KOPT-K1 (cell line): ENCODE results near the gene BOLL.
"Not testable (repeated sequence)": the region's sequence is repeated elsewhere in the genome, so short reads cannot be mapped to it uniquely, and the experiment has no call there.

Source experiments
- H3K27ac ChIP-seq: fragments of 200-600 bp; sonication (generic); 2 replicates; pipeline ENCODE4 v1.5.1; 2016; ENCODE audit warnings: antibody characterized with exemption, mild to moderate bottlenecking, low read depth, low read length; ENCODE audit not compliant: poor library complexity, severe bottlenecking
- H3K36me3 ChIP-seq: fragments of 200-600 bp; sonication (generic); 2 replicates; pipeline ENCODE4 v1.5.1; 2017; ENCODE audit warnings: antibody characterized with exemption, mild to moderate bottlenecking, low read length, moderate library complexity; ENCODE audit not compliant: insufficient read depth
- H3K9me3 ChIP-seq: fragments of 200-600 bp; sonication (generic); 2 replicates; pipeline ENCODE4 v1.5.1; 2017; ENCODE audit warnings: antibody characterized with exemption, low read length, mild to moderate bottlenecking; ENCODE audit not compliant: insufficient read depth, poor library complexity, severe bottlenecking

Gene BOLL

DNA sequence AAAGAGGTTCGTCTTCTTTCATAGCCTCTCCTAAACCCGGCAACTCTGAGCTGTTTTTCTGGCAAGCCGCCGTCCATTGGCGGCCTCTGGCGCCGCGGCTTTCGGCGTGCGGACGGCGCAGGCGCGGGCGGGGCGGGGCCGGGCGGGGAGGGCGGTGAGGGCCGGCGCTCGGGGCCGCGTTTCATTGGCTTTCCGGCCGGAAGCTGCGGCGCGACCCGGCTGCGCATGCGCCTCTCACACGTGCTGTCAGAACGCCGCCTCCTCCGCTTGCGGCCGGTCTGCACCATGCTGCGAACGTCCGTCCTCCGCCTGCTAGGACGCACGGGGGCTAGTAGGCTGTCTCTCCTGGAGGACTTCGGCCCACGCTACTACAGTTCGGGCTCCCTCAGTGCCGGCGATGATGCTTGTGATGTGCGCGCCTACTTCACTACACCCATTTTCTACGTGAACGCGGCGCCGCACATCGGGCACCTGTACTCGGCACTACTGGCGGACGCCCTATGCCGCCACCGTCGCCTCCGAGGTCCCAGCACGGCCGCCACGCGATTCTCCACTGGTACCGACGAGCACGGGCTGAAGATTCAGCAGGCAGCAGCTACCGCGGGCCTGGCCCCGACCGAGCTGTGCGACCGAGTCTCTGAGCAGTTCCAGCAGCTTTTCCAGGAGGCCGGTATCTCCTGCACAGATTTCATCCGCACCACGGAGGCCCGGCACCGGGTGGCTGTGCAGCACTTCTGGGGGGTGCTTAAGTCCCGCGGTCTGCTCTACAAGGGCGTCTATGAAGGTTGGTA is 79.8 kb downstream of the BOLL start, which contains the start of gene MARS2:
MARS2 (plus strand) TSS at position 249 of the 791 bp plus-strand sequence; CDS start at position 286, 37 bp downstream.
- Histone ChIP-seq H3K27ac (peak within 1 kb of the TSS; percentile 79), H3K9me3 (no peaks in the 10 kb centered on the region), H3K36me3 (peaks cover 20% of the 10 kb centered on the region)

DNA sequence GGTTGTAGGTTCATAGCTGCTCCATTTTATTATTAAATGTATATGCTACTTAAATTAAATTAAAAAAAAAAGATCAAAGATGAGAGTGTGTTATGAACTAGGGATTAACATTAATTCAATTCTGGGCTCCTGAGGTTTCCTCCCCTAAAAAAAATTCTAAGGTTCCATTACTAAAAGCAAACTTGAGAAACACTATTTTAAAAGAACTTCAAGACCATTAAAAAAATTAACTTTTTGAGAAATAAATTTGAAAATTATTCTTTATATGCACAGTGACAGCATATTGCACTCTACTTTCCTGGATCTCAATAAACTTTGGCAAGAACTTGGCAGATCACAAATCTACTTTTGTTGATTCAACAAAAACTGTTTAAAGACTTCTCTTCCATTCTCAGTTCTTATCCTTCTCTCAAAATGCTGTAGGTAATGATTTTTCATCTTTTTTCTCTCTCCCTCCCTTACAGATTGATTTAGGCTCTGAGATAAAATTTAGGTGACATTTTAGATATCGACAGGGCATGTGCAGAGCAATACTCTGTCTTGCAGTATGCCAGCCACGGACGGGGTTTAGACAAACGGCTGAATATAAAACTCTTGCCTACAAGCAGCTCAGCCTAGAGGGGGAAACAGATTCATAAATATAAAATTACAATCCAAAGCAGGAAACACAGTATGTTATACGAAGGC is 80.5 kb downstream of the BOLL start:
- no peaks in the 10 kb centered on the region for H3K9me3 ChIP-seq
- H3K36me3 ChIP-seq: peaks cover 13% of the 10 kb centered on the region
- H3K27ac ChIP-seq: peak overlapping the region; percentile 79

DNA sequence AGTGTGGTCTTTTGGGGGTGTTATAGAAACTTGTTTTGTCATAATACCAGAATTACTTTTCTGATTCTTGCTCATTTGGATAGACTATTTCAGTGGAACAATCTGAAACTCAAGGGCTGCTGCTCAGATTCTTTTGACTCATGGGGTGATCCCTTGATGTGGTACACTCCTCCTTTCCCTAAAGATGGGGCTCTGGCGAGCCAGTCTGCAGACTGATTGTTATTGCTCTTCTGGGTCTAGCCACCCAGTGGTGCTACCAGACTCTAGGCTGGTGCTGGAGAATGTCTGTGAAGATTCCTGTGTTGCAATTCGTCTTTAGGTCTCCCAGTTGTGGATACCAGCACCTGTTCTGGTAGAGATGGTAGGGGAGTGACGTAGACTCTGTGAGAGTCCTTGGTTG is 84.2 kb downstream of the BOLL start:
- H3K9me3 ChIP-seq: no peaks in the 10 kb centered on the region
- H3K27ac ChIP-seq: no peak overlapping the region
- H3K36me3 ChIP-seq: no peaks in the 10 kb centered on the region

DNA sequence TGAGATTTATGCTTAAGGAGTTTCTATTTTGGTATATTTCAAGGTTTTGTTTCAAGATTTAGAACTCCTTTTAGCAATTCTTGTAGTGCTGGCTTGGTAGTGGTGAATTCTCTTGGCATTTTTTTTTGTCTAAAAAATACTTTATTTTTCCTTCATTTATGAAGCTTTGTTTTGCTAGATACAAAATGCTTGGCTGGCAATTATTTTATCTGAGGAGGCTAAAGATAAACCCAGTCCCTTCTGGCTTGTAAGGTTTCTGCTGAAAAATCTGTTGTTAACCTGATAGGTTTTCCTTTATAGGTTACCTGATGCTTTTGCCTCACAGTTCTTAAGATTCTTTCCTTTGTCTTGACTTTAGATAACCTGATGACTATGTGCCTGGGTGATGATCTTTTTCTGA is 85.4 kb downstream of the BOLL start:
- not testable (repeated sequence) for H3K36me3 ChIP-seq, H3K9me3 ChIP-seq, H3K27ac ChIP-seq

DNA sequence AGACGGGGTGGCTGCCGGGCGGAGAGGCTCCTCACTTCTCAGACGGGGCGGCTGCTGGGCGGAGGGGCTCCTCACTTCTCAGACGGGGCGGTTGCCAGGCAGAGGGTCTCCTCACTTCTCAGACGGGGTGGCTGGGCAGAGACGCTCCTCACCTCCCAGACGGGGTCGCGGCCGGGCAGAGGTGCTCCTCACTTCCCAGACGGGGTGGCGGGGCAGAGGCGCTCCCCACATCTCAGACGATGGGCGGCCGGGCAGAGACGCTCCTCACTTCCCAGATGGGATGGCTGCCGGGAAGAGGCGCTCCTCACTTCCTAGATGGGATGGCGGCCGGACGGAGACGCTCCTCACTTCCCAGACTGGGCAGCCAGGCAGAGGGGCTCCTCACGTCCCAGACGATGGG is 88.5 kb downstream of the BOLL start:
- not testable (repeated sequence) for H3K36me3 ChIP-seq, H3K9me3 ChIP-seq, H3K27ac ChIP-seq

DNA sequence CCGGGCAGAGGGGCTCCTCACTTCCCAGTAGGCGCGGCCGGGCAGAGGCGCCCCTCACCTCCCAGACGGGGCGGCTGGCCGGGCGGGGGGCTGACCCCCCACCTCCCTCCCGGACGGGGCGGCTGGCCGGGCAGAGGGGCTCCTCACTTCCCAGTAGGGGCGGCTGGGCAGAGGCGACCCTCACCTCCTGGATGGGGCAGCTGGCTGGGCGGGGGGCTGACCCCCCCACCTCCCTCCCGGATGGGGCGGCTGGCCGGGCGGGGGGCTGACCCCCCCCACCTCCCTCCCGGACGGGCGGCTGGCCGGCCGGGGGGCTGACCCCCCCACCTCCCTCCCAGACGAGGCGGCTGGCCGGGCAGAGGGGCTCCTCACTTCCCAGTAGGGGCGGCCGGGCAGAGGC is 89.1 kb downstream of the BOLL start:
- H3K9me3 ChIP-seq, H3K36me3 ChIP-seq, H3K27ac ChIP-seq: not testable (repeated sequence)

DNA sequence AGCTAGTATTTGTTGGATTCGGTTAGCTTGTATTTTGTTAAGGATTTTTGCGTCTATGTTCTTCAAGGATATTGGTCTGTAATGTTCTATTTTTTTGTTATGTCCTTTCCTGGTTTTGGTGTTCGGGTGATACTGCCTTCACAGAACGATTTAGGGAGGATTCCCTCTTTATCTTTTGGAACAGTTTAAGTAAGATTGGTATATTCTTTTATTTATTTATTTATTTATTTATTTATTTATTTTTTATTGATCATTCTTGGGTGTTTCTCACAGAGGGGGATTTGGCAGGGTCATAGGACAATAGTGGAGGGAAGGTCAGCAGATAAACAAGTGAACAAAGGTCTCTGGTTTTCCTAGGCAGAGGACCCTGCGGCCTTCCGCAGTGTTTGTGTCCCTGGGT is 89.9 kb downstream of the BOLL start:
- H3K36me3 ChIP-seq, H3K27ac ChIP-seq, H3K9me3 ChIP-seq: not testable (repeated sequence)

DNA sequence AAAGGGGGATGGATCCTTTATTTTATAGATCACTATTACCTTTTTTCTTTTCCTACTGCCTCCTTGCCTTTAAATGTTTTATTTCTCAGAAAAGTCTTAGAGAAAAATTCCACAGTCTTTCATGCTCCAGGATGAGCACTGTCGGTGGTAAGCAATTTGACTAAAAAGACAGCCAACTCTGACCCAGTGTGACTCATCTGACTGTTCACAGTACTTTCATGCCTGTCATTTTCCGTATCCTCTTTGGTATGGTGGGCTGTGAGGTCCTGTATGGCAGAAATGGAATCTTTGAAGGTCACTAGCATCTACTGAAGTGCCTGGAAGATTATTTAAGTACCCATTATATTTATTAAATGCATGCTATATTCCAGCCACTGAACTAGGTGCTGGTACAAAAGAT is 107.6 kb downstream of the BOLL start:
- Histone ChIP-seq H3K27ac (no peak overlapping the region), H3K9me3 (no peaks in the 10 kb centered on the region), H3K36me3 (no peaks in the 10 kb centered on the region)

DNA sequence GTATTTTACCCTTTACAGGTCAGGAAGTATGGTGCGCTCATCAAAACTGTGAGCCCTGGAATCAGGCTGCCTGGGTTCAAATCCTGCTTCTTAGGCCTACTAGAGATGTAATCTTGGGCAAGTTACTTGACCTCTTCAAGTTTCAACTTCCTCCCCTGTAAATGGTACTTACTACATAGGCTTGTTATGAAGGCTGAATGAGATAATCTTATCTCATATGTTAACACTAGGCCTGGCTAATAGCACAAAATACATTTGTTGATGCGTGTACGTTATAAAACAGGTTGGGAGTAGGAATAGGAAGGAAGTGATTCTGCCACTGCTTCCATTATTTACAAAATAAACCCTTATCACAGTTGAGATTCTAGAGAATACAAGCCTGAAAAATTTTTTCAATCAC is 108.1 kb downstream of the BOLL start:
- Histone ChIP-seq H3K36me3 (no peaks in the 10 kb centered on the region), H3K27ac (no peak overlapping the region), H3K9me3 (no peaks in the 10 kb centered on the region)
